Esophagus muscularis mucosa (tissue), 4 donors: ENCODE measurements around the gene AIPL1. TPM values are rescaled to one million over a fixed set of nuclear protein-coding genes. Genes with fewer than 3 reads are reported as not detected.
A peak's percentile ranks its signal among the peaks of the same experiment; 100 is the strongest.

Experiments used
- DNase-seq: peaks from one replicate; pipeline ENCODE4 v3.0.0-alpha.2; 2017; ENCODE audit errors: extremely low spot score
- H3K27ac ChIP-seq, 4 donors: fragments of 200-600 bp; sonication (generic); replicated peaks in 1 of 4; 1 replicate in 3 of 4; 2 replicates in 1 of 4; pipeline ENCODE4 v1.5.1; 2016 to 2019; ENCODE audit warnings: mild to moderate bottlenecking in 1 of 4
- H3K27me3 ChIP-seq, 4 donors: fragments of 200-600 bp; sonication (generic); one replicate each; pipeline versions ENCODE4 v1.5.1 to v1.6.0; 2016 to 2019
- H3K36me3 ChIP-seq, 4 donors: fragments of 200-600 bp; sonication (generic); one replicate each; pipeline ENCODE4 v1.5.1; 2016 to 2019
- H3K4me1 ChIP-seq, 4 donors: fragments of 200-600 bp; sonication (generic); one replicate each; pipeline ENCODE4 v1.5.1; 2016 to 2019
- H3K4me3 ChIP-seq, 4 donors: fragments of 200-600 bp; sonication (generic); 1 replicate in 2 of 4; 2 replicates in 2 of 4; pipeline ENCODE4 v1.5.1; 2016 to 2019; ENCODE audit warnings: mild to moderate bottlenecking in 4 of 4, moderate library complexity in 1 of 4
- H3K9me3 ChIP-seq, 4 donors: fragments of 200-600 bp; sonication (generic); 1 replicate in 3 of 4; 2 replicates in 1 of 4; pipeline ENCODE4 v1.5.1; 2016 to 2019
- EP300 ChIP-seq: sonication (generic); formaldehyde crosslinking; IDR thresholded peaks from one replicate; pipeline ENCODE4 v1.6.1; 2017; ENCODE audit warnings: antibody characterized with exemption
- POLR2A ChIP-seq: fragments of 450-650 bp; IDR thresholded peaks from one replicate; pipeline ENCODE4 v1.6.1; 2017; ENCODE audit warnings: antibody characterized with exemption, moderate library complexity, mild to moderate bottlenecking, low read depth
- POLR2AphosphoS5 ChIP-seq, 2 donors: sonication (generic); formaldehyde crosslinking; IDR thresholded peaks; one replicate each; pipeline ENCODE4 v1.6.1; 2017; ENCODE audit warnings: antibody characterized with exemption in 2 of 2
- WGBS: methylation state at CpG from one replicate; pipeline ENCODE4 v1.1.5; 2018; 5-methylcytosine and 5-hydroxymethylcytosine counted together
- intact Hi-C: fragments of 100-400 bp; cut with DNase I; formaldehyde crosslinking; loops from one replicate; pipeline ENCODE4 v1.15.1; 2023
- total RNA-seq, 4 donors: library from RNA; depleted of rRNA; stranded (reverse); fragments of >200 nt; gene quantifications; one replicate each; pipeline versions ENCODE4 v1.1.0 to v1.2.1, GENCODE V29; 2016
- TF ChIP-seq, protein P1 (sequence below), 3 experiments: fragments of 200-600 bp in 2 of 3; fragments of 450-650 bp in 1 of 3; sonication (generic) in 2 of 3; IDR thresholded peaks; one replicate each; pipeline ENCODE4 v1.5.1; 2017 to 2019; ENCODE audit warnings: antibody characterized with exemption in 3 of 3, mild to moderate bottlenecking in 2 of 3, moderate library complexity in 1 of 3

Gene AIPL1
- total RNA-seq, 4 donors from 2014 or later: not detected

GRCh38 chr17:6374271-6374691, 60.6 kb downstream of the AIPL1 start:
- WGBS: 32% methylated on average over 2 of the region's 2 CpGs
- Histone ChIP-seq H3K9me3 (peaks cover 0 to 16% (median 3%) of the 10 kb centered on the region in 4 donors), H3K27ac (no peak overlapping the region), H3K36me3 (no peaks in the 10 kb centered on the region), H3K4me1 (peaks cover 0 to 4% (median 0%) of the 10 kb centered on the region in 4 donors), H3K27me3 (peaks cover 0 to 36% (median 0%) of the 10 kb centered on the region in 4 donors), H3K4me3 (no peak overlapping the region)
- intact Hi-C loops: no loop called here
- DNase-seq: peak; percentile 74
- TF ChIP-seq POLR2A (no peak), POLR2AphosphoS5 (IDR thresholded peaks at IDR 0.05) (no peak), EP300 (no peak)
- TF ChIP-seq, protein P1, sequence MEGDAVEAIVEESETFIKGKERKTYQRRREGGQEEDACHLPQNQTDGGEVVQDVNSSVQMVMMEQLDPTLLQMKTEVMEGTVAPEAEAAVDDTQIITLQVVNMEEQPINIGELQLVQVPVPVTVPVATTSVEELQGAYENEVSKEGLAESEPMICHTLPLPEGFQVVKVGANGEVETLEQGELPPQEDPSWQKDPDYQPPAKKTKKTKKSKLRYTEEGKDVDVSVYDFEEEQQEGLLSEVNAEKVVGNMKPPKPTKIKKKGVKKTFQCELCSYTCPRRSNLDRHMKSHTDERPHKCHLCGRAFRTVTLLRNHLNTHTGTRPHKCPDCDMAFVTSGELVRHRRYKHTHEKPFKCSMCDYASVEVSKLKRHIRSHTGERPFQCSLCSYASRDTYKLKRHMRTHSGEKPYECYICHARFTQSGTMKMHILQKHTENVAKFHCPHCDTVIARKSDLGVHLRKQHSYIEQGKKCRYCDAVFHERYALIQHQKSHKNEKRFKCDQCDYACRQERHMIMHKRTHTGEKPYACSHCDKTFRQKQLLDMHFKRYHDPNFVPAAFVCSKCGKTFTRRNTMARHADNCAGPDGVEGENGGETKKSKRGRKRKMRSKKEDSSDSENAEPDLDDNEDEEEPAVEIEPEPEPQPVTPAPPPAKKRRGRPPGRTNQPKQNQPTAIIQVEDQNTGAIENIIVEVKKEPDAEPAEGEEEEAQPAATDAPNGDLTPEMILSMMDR (IDR thresholded peaks at IDR 0.05): no peak

Other genes with a start within 250 kb of the AIPL1 start
- gene PIMREG, start 9.3 kb upstream of the AIPL1 start, total RNA-seq: under 1 TPM in 1 of 4 donors, not detected in 3; 0.80 TPM
- 10 to 100 TPM; 46.5 to 93.2 (median 68.9) TPM for gene PITPNM3, start 121.4 kb upstream of the AIPL1 start, total RNA-seq
- 10 to 100 TPM; 36.9 to 73.9 (median 46.4) TPM for gene KIAA0753, start 205.6 kb upstream of the AIPL1 start, total RNA-seq
- 100 to 1,000 TPM in 1 of 4 donors, 10 to 100 TPM in 3; 58.5 to 109 (median 74.2) TPM for gene TXNDC17, start 205.9 kb upstream of the AIPL1 start, total RNA-seq
- 1 to 10 TPM; 4.5 to 8.7 (median 6.9) TPM for gene MED31, start 216.5 kb upstream of the AIPL1 start, total RNA-seq
- 1 to 10 TPM in 1 of 4 donors, under 1 TPM in 3; 0.50 to 1.5 (median 0.84) TPM for gene C17orf100, start 216.6 kb upstream of the AIPL1 start, total RNA-seq